Measurements from ENCODE around the gene MAP2K5. TPM values are rescaled to one million over a fixed set of nuclear protein-coding genes. Genes with fewer than 3 reads are reported as not detected.

Gene MAP2K5
- total RNA-seq, 4 donors from 2014 or later, result 3.6 to 27.1 (median 18.6) TPM

GRCh38 chr15:67512933-67513714 lies 29.4 kb upstream of the MAP2K5 start:
- Histone ChIP-seq H3K27me3 (no peaks in the 10 kb centered on the region), H3K9me3 (no peaks in the 10 kb centered on the region), H3K4me1 (no peaks in the 10 kb centered on the region), H3K27ac (no peak overlapping the region), H3K4me3 (no peak overlapping the region), H3K36me3 (no peaks in the 10 kb centered on the region)
- intact Hi-C loops (cut with DNase I; ENCODE audit: low total_unique reads), result no loop called here
- no peak for DNase-seq
- TF ChIP-seq CTCF (IDR thresholded peaks at IDR 0.05) (no peak), POLR2A (IDR thresholded peaks at IDR 0.05) (no peak)

GRCh38 chr15:67515090-67515489 lies 27.4 kb upstream of the MAP2K5 start:
- Histone ChIP-seq H3K27me3 (no peaks in the 10 kb centered on the region), H3K4me1 (no peaks in the 10 kb centered on the region), H3K4me3 (no peak overlapping the region), H3K9me3 (no peaks in the 10 kb centered on the region), H3K27ac (no peak overlapping the region), H3K36me3 (no peaks in the 10 kb centered on the region)
- DNase-seq, result no peak
- TF ChIP-seq POLR2A (IDR thresholded peaks at IDR 0.05) (no peak), CTCF (IDR thresholded peaks at IDR 0.05) (no peak)
- intact Hi-C loops (cut with DNase I; ENCODE audit: low total_unique reads), result no loop called here

- intact Hi-C loops (cut with DNase I; ENCODE audit: low total_unique reads), result no loop called here
- H3K36me3 ChIP-seq, result no peaks in the 10 kb centered on the region
- no peak overlapping the region for H3K4me3 ChIP-seq
- no peaks in the 10 kb centered on the region for H3K9me3 ChIP-seq
- H3K27me3 ChIP-seq, result no peaks in the 10 kb centered on the region
- TF ChIP-seq CTCF (IDR thresholded peaks at IDR 0.05) (no peak), POLR2A (IDR thresholded peaks at IDR 0.05) (no peak)
- H3K27ac ChIP-seq, result no peak overlapping the region
- no peaks in the 10 kb centered on the region for H3K4me1 ChIP-seq
- no peak for DNase-seq
These were observed 26.9 kb upstream of the MAP2K5 start for GRCh38 chr15:67515557-67515956.

- DNase-seq, result no peak
- Histone ChIP-seq H3K36me3 (no peaks in the 10 kb centered on the region), H3K27ac (peak overlapping the region; percentile 97), H3K4me3 (peak overlapping the region; percentile 59 to 85), H3K4me1 (peaks cover 0 to 6% of the 10 kb centered on the region in 2 donors), H3K27me3 (no peaks in the 10 kb centered on the region), H3K9me3 (no peaks in the 10 kb centered on the region)
- TF ChIP-seq POLR2A (IDR thresholded peaks at IDR 0.05) (no peak), CTCF (IDR thresholded peaks at IDR 0.05) (no peak)
- intact Hi-C loops (cut with DNase I; ENCODE audit: low total_unique reads), result no loop called here
These were observed 22.0 kb upstream of the MAP2K5 start for GRCh38 chr15:67520321-67521028.

Measured in uterus (tissue), 4 donors.